Progenitor cell of endocrine pancreas (in vitro differentiated cells): ENCODE data around the gene SPTBN2. TPM values are rescaled to one million over a fixed set of nuclear protein-coding genes. Genes with fewer than 3 reads are reported as not detected.

ENCODE experiments used
- DNase-seq: peaks from one replicate; pipeline ENCODE4 v3.0.0; 2021; ENCODE audit warnings: low spot score; ENCODE audit not compliant: unreplicated experiment
- H3K27ac Mint-ChIP-seq: 2 replicates; pipeline ENCODE4 v1.8.0; 2021; ENCODE audit warnings: mild to moderate bottlenecking, moderate library complexity, mixed read lengths
- H3K27me3 Mint-ChIP-seq: 2 replicates; pipeline ENCODE4 v1.8.0; 2021; ENCODE audit warnings: mixed read lengths
- H3K36me3 Mint-ChIP-seq: 2 replicates; pipeline ENCODE4 v1.8.0; 2022; ENCODE audit warnings: mixed read lengths; ENCODE audit not compliant: insufficient read depth
- H3K4me1 Mint-ChIP-seq: 2 replicates; pipeline ENCODE4 v1.8.0; 2021; ENCODE audit warnings: low read depth, mixed read lengths
- H3K4me3 Mint-ChIP-seq: 2 replicates; pipeline ENCODE4 v1.8.0; 2021; ENCODE audit warnings: low read depth, mild to moderate bottlenecking, moderate library complexity, mixed read lengths
- H3K9me3 Mint-ChIP-seq: 2 replicates; pipeline ENCODE4 v1.8.0; 2021; ENCODE audit warnings: low read depth, mixed read lengths
- total RNA-seq: library from RNA; stranded (reverse); gene quantifications from 2 replicates; pipeline ENCODE4 v1.2.1, GENCODE V29; 2021
- TF ChIP-seq, protein P1 (sequence below): fragments of 200-600 bp; sonication (generic); IDR thresholded peaks from one replicate; pipeline ENCODE4 v1.5.0; 2021; ENCODE audit warnings: antibody characterized with exemption, mild to moderate bottlenecking; ENCODE audit not compliant: unreplicated experiment

The SPTBN2 gene
- total RNA-seq, 1 donor from 2014 or later = 54.0 TPM

GRCh38 chr11:66762088-66762487, 33.1 kb upstream of the SPTBN2 start:
- peaks cover 8% of the 10 kb centered on the region for H3K36me3 Mint-ChIP-seq
- no peak overlapping the region for H3K4me3 Mint-ChIP-seq
- H3K4me1 Mint-ChIP-seq = no peaks in the 10 kb centered on the region
- H3K27ac Mint-ChIP-seq = no peak overlapping the region
- DNase-seq = no peak
- TF ChIP-seq, protein P1, sequence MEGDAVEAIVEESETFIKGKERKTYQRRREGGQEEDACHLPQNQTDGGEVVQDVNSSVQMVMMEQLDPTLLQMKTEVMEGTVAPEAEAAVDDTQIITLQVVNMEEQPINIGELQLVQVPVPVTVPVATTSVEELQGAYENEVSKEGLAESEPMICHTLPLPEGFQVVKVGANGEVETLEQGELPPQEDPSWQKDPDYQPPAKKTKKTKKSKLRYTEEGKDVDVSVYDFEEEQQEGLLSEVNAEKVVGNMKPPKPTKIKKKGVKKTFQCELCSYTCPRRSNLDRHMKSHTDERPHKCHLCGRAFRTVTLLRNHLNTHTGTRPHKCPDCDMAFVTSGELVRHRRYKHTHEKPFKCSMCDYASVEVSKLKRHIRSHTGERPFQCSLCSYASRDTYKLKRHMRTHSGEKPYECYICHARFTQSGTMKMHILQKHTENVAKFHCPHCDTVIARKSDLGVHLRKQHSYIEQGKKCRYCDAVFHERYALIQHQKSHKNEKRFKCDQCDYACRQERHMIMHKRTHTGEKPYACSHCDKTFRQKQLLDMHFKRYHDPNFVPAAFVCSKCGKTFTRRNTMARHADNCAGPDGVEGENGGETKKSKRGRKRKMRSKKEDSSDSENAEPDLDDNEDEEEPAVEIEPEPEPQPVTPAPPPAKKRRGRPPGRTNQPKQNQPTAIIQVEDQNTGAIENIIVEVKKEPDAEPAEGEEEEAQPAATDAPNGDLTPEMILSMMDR = no peak
- H3K9me3 Mint-ChIP-seq = no peaks in the 10 kb centered on the region
- no peaks in the 10 kb centered on the region for H3K27me3 Mint-ChIP-seq

DNA sequence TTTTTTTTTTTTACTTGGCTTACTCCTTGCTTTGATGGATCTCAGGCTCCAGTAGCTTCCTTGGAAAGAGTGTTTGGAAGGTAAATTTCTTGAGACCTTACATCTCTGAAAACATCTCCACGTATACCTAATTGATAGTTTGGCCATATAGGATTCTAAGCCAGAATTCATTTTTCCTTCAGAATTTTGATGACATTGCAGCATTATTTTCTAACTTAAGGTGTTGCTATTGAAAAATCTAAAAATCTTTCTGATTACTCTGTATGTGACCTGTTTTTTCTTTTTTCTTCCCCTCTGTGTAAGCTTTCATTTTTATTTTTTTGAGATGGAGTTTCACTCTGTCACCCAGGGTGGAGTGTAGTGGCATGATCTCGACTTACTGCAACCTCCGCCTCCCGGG, 23.1 kb upstream of the SPTBN2 start:
- H3K4me1 Mint-ChIP-seq = no peaks in the 10 kb centered on the region
- no peak overlapping the region for H3K27ac Mint-ChIP-seq
- TF ChIP-seq, protein P1 = no peak
- no peaks in the 10 kb centered on the region for H3K9me3 Mint-ChIP-seq
- peaks cover 2% of the 10 kb centered on the region for H3K36me3 Mint-ChIP-seq
- no peaks in the 10 kb centered on the region for H3K27me3 Mint-ChIP-seq
- DNase-seq = no peak
- H3K4me3 Mint-ChIP-seq = no peak overlapping the region

GRCh38 chr11:66749091-66749490, 20.1 kb upstream of the SPTBN2 start:
- no peak for DNase-seq
- no peak overlapping the region for H3K4me3 Mint-ChIP-seq
- no peak overlapping the region for H3K27ac Mint-ChIP-seq
- no peaks in the 10 kb centered on the region for H3K27me3 Mint-ChIP-seq
- TF ChIP-seq, protein P1 = no peak
- H3K9me3 Mint-ChIP-seq = no peaks in the 10 kb centered on the region
- peaks cover 3% of the 10 kb centered on the region for H3K36me3 Mint-ChIP-seq
- H3K4me1 Mint-ChIP-seq = peaks cover 1% of the 10 kb centered on the region

- peaks cover 1% of the 10 kb centered on the region for H3K4me1 Mint-ChIP-seq
- no peak for DNase-seq
- no peaks in the 10 kb centered on the region for H3K27me3 Mint-ChIP-seq
- H3K27ac Mint-ChIP-seq = no peak overlapping the region
- H3K4me3 Mint-ChIP-seq = no peak overlapping the region
- TF ChIP-seq, protein P1 = no peak
- peaks cover 1% of the 10 kb centered on the region for H3K36me3 Mint-ChIP-seq
- no peaks in the 10 kb centered on the region for H3K9me3 Mint-ChIP-seq
These were observed 18.5 kb upstream of the SPTBN2 start for GRCh38 chr11:66747480-66747879.

DNA sequence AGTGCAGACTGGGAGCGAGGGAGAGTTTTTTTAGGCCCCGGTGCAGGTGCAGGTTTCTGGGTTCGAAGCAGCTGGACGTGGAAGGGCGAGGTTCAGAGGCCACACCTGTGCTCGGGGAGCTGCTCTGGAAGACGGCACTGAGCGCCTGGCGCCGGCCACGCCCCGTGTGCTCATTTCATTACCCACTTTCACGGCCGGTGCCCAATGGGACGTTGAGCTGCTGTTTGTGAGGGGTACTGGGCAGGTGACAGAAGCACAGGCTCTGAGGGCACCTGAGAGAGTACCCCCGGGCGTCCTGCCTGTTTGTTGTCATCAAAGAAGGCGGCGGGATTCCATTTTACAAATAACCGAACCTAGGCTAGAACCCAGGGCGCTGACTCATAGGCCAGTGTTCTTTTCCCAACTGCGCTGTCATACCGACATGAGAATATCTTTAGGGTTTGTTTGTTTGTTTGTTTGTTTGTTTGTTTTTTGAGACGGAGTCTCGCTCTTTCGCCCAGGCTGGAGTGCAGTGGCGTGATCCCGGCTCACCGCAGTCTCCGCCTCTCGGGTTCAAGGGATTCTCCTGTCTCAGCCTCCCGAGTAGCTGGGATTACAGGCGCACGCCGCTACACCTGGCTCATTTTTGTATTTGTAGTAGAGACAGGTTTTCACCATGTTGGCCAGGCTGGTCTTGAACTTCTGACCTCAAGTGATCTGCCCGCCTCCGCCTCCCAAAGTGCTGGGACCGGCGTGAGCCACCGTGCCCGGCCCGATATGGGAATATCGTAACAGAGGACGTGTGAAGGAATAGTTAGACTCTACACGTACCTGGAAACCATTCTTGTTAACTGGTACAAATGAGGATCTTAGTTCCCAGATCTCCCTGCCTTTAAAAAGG, 16.6 kb upstream of the SPTBN2 start:
- TF ChIP-seq, protein P1 = no peak
- Mint-ChIP-seq H3K9me3 (no peaks in the 10 kb centered on the region), H3K27ac (peak overlapping the region; percentile 52), H3K36me3 (peaks cover 1% of the 10 kb centered on the region), H3K4me3 (peak overlapping the region; percentile 96), H3K27me3 (peaks cover 3% of the 10 kb centered on the region), H3K4me1 (peaks cover 1% of the 10 kb centered on the region)
- DNase-seq = no peak
